ENCODE data around the gene CTSW. TPM values are rescaled to one million over a fixed set of nuclear protein-coding genes. Genes with fewer than 3 reads are reported as not detected.
"Not testable (repeated sequence)": the region's sequence is repeated elsewhere in the genome, so short reads cannot be mapped to it uniquely, and the experiment has no call there.

The CTSW gene
- 0.11 TPM in 1 of 2 replicates, not detected in the other for total RNA-seq (2014; rRNA removed; shearing (Covaris generic))

GRCh38 chr11:65879617-65880016 is at the start of gene CTSW:
Gene CTSW (plus strand): TSS chr11:65879837. CDS start chr11:65879855, 18 bp downstream.
- DNase-seq (ENCODE audit: low read depth), result no peak

GRCh38 chr11:65832231-65832630 is 47.4 kb upstream of the CTSW start:
- not testable (repeated sequence) for DNase-seq (ENCODE audit: low read depth)

DNA sequence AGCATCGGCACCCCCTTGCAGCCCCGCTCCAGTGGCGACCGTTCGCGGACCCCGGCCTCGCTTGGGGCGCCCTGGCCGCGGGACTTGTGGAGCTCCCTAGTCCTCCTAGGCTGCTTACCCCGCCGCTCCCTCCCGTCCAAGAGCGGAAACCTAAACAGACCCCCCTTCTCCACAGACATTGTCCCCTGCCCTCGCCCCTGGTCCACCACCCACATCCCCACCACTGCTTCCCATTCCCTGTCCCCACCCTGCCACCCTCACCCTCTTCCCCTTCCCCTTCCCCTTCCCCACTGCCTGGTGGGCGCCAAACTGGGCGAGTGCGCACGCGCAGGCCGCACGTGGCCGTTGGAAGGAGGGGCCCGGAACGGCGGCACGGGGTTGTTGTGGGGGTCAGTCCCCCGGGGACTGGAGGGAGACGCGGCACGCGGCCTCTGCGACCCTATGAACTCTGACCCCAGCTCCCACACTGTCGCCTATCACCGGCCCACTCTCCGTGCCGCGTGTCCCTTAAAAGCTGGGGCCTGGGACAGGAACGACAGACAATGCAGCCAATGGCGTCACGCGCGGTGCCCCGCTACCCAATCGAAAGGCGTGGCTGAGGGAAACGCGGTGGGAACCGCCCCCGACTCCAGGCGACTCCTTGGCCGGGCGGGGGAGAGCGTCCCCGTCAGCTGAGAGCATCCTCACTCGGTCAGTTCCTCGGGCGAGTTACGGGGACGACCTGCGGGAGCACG is 46.2 kb upstream of the CTSW start, which contains the start of gene SNX32:
TSS of gene SNX32 (plus strand) at position 667 of the 734 bp plus-strand sequence. CDS start 103 bp downstream, outside the sequence.
- DNase-seq (ENCODE audit: low read depth), result peak; percentile 94

DNA sequence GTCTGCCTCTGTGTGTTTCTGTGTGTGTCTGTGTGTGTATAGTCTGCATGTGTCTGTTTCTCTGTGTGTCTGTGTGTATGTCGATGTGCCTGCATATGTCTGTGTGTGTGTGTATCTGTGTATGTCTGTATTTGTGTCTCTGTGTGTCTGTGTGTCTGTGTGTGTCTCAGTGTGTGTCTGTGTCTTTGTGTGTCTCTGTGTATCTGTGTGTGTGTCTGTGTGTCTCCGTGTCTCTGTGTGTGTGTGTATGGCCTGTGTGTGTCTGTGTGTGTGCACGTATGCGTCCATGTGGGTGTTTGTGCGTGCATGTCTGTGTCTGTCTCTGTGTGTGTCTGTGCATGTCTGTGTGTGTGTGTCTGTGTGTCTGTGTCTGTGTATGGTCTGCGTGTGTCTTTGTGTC is 45.4 kb upstream of the CTSW start:
- no peak for DNase-seq (ENCODE audit: low read depth)

GRCh38 chr11:65842144-65842543 is 37.5 kb upstream of the CTSW start:
- DNase-seq (ENCODE audit: low read depth), result no peak

GRCh38 chr11:65843811-65844210 is 35.8 kb upstream of the CTSW start:
- DNase-seq (ENCODE audit: low read depth), result no peak

DNA sequence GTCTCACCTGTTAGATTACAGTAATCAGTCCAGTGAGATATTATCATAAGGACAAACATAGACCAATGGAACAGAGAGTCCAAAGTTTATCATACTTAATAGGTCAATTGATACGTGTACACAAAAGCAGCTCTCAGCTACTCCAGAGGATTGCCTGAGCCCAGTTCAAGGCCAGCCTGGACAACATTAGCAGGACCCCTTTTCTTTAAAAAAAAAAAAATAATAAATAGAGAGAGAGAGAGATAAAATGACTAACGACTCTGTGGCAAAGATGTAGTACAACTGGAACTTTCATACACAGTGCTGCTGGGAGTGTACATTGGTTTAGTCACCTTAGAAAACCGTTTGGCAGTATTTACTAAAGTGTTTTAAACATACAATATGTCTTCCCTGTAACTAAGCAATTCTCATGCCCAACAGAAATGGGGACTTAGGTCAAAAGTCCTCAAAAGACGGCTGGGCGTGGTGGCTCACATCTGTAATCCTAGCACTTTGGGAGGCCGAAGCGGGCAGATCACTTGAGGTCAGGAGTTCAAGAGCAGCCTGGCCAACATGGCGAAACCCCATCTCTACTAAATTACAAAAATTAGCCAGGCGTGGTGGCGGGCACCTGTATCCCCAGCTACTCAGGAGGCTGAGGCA is 35.3 kb upstream of the CTSW start:
- no peak for DNase-seq (ENCODE audit: low read depth)

- DNase-seq (ENCODE audit: low read depth), result no peak
Observed at GRCh38 chr11:65847746-65848145, 31.9 kb upstream of the CTSW start.

- DNase-seq (ENCODE audit: low read depth), result not testable (repeated sequence)
Observed at GRCh38 chr11:65848693-65849092, 30.9 kb upstream of the CTSW start.

GRCh38 chr11:65849366-65849765 is 30.3 kb upstream of the CTSW start:
- no peak for DNase-seq (ENCODE audit: low read depth)

GRCh38 chr11:65849771-65850216 is 29.8 kb upstream of the CTSW start:
- DNase-seq (ENCODE audit: low read depth), result no peak

DNA sequence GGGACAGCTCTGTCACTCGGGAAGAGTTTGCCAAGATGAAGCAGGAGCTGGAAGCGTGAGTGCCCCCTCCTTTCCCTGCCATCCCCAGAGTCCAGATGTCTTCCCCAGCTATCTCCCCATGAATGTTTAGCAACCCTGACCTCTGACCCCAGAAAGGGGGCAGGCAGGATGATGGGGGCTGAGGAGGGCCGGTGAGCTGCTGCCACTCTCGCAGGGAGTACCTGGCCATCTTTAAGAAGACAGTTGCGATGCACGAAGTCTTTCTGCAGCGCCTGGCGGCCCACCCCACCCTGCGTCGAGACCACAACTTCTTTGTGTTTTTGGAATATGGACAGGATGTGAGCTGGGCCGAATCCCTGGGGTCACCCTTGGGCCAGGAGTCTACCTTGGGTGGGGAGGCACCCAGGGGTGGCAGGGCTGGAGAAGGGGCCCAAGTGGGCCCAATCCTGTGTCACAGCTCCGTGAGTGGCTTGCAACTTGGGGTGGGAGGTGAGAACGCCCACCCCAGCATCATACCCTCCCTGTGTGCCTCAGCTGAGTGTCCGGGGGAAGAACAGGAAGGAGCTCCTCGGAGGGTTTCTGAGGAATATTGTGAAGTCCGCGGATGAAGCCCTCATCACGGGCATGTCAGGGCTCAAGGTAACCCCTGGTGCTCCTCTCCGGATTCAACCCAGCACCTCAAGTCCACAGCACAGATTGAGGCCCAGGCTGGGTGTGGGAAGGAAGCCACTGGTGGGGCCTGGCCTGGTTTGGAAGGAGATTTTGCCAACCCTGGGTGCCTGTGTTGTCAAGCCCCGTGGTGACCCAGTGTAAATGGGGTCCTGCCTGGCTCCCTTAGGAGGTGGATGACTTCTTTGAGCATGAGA is 29.2 kb upstream of the CTSW start:
- DNase-seq (ENCODE audit: low read depth), result no peak

DNA sequence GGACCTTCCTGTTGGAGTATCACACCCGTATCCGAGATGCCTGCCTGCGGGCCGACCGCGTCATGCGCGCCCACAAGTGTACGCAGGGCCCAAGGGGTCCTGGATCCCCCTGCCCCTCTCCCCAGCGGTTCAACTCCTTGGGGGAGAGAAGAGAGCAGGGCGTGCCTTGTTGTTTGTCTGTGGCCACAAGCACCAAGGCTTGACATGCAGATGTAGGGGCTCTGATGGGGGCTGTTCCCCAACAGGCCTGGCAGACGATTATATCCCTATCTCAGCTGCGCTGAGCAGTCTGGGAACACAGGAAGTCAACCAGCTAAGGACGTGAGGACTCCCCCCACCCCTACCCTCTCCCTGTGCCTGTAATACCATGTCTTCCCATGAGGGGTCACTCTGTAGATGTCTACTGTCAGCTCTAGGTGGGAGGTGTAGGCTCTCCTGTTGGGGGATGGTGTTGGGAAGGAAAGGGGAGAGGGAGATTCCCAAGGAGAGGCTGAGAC is 28.5 kb upstream of the CTSW start:
- peak; percentile 54 for DNase-seq (ENCODE audit: low read depth)

GRCh38 chr11:65851811-65852507 is 27.7 kb upstream of the CTSW start:
- DNase-seq (ENCODE audit: low read depth), result no peak

DNA sequence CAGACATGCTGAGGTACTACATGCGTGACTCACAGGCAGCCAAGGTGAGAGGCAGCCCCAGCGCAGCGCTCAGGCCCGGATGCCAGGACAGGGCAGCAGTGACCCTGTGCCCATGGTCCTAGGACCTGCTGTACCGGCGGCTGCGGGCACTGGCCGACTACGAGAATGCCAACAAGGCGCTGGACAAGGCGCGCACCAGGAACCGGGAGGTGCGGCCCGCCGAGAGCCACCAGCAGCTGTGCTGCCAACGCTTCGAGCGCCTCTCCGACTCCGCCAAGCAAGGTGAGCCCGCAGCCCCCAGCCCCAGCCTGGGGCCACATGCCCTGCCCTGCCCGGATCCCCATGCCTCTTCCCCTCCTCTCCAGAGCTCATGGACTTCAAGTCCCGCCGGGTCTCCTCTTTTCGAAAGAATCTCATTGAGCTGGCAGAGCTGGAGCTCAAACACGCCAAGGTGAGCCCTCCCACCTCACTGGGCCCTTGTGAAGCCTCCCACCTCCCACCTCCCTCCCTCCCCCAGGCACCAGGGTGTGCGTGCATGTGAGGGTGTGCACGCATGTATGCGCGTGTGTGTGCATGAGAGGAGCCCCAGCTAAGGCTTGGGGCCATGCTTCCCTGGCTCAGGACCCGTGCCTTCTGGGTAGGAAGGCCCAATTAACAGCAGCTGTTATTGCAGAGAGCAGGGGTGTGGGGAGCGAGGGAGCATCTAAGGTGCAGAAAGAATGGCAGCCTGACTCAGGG is 27.0 kb upstream of the CTSW start:
- DNase-seq (ENCODE audit: low read depth), result no peak

DNA sequence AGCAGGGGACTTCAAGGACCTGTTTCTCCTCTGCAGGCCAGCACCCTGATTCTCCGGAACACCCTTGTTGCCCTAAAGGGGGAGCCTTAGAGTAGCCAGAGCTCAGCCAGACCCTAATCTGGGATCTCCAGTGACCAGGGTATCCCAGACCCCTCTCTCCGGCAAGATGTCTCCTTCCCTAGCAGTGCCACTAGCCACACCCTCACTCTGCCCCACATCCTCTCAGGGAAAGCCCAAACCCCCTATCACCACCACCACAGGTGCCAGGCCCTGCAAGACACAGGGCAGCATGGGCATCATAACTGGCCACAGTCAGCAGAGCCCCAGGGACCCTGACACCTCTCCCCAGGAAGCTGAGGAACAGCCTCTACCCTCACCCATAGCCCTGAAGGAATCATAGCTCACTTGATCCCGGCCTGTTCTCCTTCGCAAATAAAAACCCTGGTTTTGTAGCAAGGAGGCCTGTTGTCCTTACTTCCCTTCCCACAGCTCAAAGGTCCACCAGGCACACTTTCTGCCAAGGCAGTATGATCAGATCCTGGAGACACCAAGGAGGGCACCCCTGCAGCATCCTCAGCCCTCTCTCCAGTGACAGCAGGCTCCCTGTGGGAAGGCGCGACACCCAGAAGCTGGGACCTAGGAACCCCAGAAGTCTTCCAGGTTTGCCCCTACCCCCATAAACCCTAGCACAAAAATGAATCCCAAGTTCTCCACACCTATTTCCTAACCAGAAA is 26.2 kb upstream of the CTSW start:
- DNase-seq (ENCODE audit: low read depth), result no peak

- no peak for DNase-seq (ENCODE audit: low read depth)
Observed at GRCh38 chr11:65854161-65854592, 25.5 kb upstream of the CTSW start.

DNA sequence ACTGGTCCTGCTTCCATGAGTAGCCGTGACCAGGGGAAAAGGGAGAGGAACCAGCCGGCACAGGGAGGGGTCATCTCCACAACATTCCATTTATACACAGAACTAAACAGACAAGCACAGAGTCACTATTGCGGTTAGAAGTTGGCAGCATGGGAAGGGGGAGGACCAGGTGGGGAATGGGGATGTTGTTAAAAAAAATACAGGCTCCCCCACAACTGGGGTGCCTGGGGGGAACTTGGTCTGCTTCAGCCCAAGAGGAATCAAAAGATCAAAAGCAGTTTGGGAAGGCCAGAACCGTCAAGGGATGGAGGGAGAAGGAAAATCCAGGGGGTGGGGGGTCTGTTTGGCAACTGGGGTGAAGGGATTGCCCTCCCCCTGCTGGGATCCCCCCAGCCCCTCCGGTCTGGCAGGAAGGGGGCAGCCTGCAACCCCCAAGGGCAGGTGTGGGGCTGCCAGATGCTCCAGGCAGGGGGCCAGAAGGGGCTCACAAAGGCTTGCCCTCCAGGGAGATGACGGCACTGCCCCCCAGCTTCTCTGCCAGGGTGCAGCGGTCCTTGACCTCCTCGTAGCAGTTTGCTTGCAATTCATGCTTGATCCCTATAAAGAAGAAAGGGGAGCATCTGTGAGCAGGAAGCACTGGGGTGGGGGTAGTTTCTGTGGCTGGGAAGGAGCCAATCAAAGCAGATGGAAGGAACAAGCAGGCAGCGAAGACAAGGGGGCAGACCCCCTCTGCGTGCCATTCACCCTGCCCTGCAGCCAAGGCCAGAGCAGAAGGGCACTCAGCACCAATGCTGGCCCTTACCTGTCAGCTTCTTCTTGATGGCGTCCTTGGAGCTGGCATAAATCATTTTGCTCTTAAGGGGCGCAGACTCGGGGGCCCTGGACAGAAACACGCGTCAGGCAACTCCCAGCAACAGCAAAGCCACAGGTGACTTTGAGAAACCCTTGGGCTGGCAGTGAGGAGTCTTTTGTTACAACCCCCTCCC is 24.5 kb upstream of the CTSW start:
- DNase-seq (ENCODE audit: low read depth), result no peak

DNA sequence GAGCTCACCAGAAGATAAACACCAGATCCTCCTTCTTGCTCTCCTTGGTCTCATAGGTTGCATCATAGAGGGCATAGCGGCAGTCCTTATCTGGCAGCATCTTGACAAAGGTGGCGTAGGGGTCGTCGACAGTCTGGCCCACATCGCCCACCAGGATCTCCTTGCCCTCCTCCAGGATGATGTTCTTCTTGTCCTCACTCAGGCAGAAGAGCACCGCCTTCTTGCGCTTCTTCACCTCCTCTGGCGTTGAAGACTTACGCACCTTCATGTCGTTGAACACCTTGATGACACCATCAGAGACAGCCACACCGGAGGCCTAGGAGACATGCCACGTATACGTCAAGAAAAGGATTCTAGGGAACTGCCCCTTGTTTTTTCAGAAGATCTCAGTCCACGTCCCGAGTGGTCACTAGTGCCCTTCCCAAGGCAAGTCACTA is 23.7 kb upstream of the CTSW start:
- DNase-seq (ENCODE audit: low read depth), result no peak

Measured in Daoy (cell line).